Lung (tissue), 12 donors: Measurements from ENCODE around the gene GMEB2. TPM values are rescaled to one million over a fixed set of nuclear protein-coding genes. Genes with fewer than 3 reads are reported as not detected.

Source experiments
- ATAC-seq: fragments of 200-7000 bp; cut with Tn5 transposase; one replicate; pipeline ENCODE4 v1.9.1; 2020; ENCODE audit warnings: moderate number of reproducible peaks; ENCODE audit not compliant: insufficient read depth, low FRiP score
- DNase-seq, 3 donors: peaks; one replicate each; pipeline ENCODE4 v3.0.0-alpha.2; 2013 to 2017
- H3K27ac ChIP-seq, 2 donors: one replicate each; pipeline ENCODE4 v1.5.1; 2013; ENCODE audit warnings: mild to moderate bottlenecking in 2 of 2, moderate library complexity in 2 of 2, control low read depth in 1 of 2, inconsistent platforms in 1 of 2, low read depth in 1 of 2, low read length in 1 of 2
- H3K27me3 ChIP-seq, 3 donors: one replicate each; pipeline ENCODE4 v1.5.1; 2013; ENCODE audit warnings: low read length in 2 of 3; ENCODE audit not compliant: control insufficient read depth in 3 of 3, insufficient read depth in 3 of 3
- H3K36me3 ChIP-seq, 4 donors: one replicate each; pipeline ENCODE4 v1.5.1; 2013; ENCODE audit warnings: low read length in 4 of 4, mild to moderate bottlenecking in 1 of 4, moderate library complexity in 1 of 4; ENCODE audit not compliant: control insufficient read depth in 4 of 4, insufficient read depth in 4 of 4
- H3K4me1 ChIP-seq, 5 donors: one replicate each; pipeline ENCODE4 v1.5.1; 2013; ENCODE audit warnings: low read length in 5 of 5, mild to moderate bottlenecking in 2 of 5, moderate library complexity in 1 of 5; ENCODE audit not compliant: control insufficient read depth in 5 of 5, insufficient read depth in 5 of 5
- H3K4me3 ChIP-seq: one replicate; pipeline ENCODE4 v1.5.1; 2013; ENCODE audit warnings: mild to moderate bottlenecking, control low read depth, moderate library complexity
- H3K9ac ChIP-seq, 2 donors: one replicate each; pipeline ENCODE4 v1.5.1; 2013; ENCODE audit warnings: low read length in 2 of 2, control low read depth in 1 of 2; ENCODE audit not compliant: insufficient read depth in 1 of 2
- H3K9me3 ChIP-seq, 4 donors: one replicate each; pipeline ENCODE4 v1.5.1; 2013; ENCODE audit warnings: low read length in 3 of 4, mild to moderate bottlenecking in 1 of 4, moderate library complexity in 1 of 4; ENCODE audit not compliant: control insufficient read depth in 4 of 4, insufficient read depth in 3 of 4
- CTCF ChIP-seq: IDR thresholded peaks from 2 replicates; pipeline ENCODE4 v1.5.1; 2012; ENCODE audit warnings: mild to moderate bottlenecking; ENCODE audit errors: control extremely low read depth, extremely low read depth
- WGBS, 2 donors: extraction: QIAGEN DNeasy Blood & Tissue Kit; methylation state at CpG; one replicate each; pipeline ENCODE4 v1.1.7; 2013; 5-methylcytosine and 5-hydroxymethylcytosine counted together
- polyA plus RNA-seq, 2 donors: library from polyadenylated mRNA; stranded (reverse); fragments of 200-250 nt; gene quantifications; one replicate each; pipeline ENCODE4 v1.2.1, GENCODE V29; 2013
- total RNA-seq, 2 donors: library from RNA; depleted of rRNA in 1 of 2; stranded (reverse); fragments of >200 nt in 1 of 2; gene quantifications; one replicate each; pipeline ENCODE4 v1.2.1, GENCODE V29; 2014 to 2021
- donor health status: control.
- donor health status: control.
- donor health status: Bipolar disorder and iron deficiency.
- donor health status: healthy.
- donor health status: DM: yes; HTN: yes; CAD: no.

GMEB2 gene
- total and polyA plus RNA-seq, 4 donors = 7.6 to 12.9 (median 10.3) TPM

GRCh38 chr20:63591786-63592355 is 35.0 kb downstream of the GMEB2 start:
- Histone ChIP-seq H3K9me3 (no peaks in the 10 kb centered on the region), H3K27me3 (no peaks in the 10 kb centered on the region), H3K4me3 (no peak overlapping the region), H3K4me1 (no peaks in the 10 kb centered on the region), H3K27ac (no peak overlapping the region), H3K9ac (no peak overlapping the region), H3K36me3 (peaks cover 11 to 65% (median 16%) of the 10 kb centered on the region in 4 donors)
- WGBS, 2 donors = 95 to 96% methylated on average over 28 of the region's 28 CpGs
- no peak for TF ChIP-seq CTCF
- ATAC-seq (no peak), DNase-seq (no peak)

GRCh38 chr20:63591147-63591533 is 35.8 kb downstream of the GMEB2 start:
- H3K9me3 ChIP-seq = no peaks in the 10 kb centered on the region
- no peak overlapping the region for H3K4me3 ChIP-seq
- H3K27me3 ChIP-seq = no peaks in the 10 kb centered on the region
- WGBS, 2 donors = 97% methylated on average over 4 of the region's 4 CpGs
- H3K27ac ChIP-seq = no peak overlapping the region
- ATAC-seq (no peak), DNase-seq (no peak)
- H3K4me1 ChIP-seq = no peaks in the 10 kb centered on the region
- peaks cover 11 to 64% (median 16%) of the 10 kb centered on the region in 4 donors for H3K36me3 ChIP-seq
- H3K9ac ChIP-seq = no peak overlapping the region
- TF ChIP-seq CTCF = no peak

- 92 to 96% methylated on average over 52 of the region's 52 CpGs for WGBS, 2 donors
- no peak for DNase-seq
- H3K9me3 ChIP-seq = no peaks in the 10 kb centered on the region
These were observed 36.4 kb downstream of the GMEB2 start for GRCh38 chr20:63590218-63591146.

More at GRCh38 chr20:63590218-63591146, 36.4 kb downstream of the GMEB2 start:
- H3K27ac ChIP-seq = no peak overlapping the region
- H3K27me3 ChIP-seq = no peaks in the 10 kb centered on the region
- no peaks in the 10 kb centered on the region for H3K4me1 ChIP-seq
- no peak for TF ChIP-seq CTCF
- peaks cover 11 to 58% (median 16%) of the 10 kb centered on the region in 4 donors for H3K36me3 ChIP-seq
- no peak overlapping the region for H3K4me3 ChIP-seq
- H3K9ac ChIP-seq = no peak overlapping the region
- ATAC-seq = no peak
